H1 (cell line): ENCODE measurements around the gene PARD3. TPM values are rescaled to one million over a fixed set of nuclear protein-coding genes. Genes with fewer than 3 reads are reported as not detected.

Experiments used
- CTCF ChIA-PET: fragments of 300-600 bp; sonication (Branson Sonifier 250); formaldehyde crosslinking; loops from one replicate; lab custom pipeline; 2021; ENCODE audit not compliant: partially characterized antibody; lab: Charles Lee
- POLR2A ChIA-PET: fragments of 300-600 bp; sonication (Branson Sonifier 250); formaldehyde crosslinking; loops from one replicate; lab custom pipeline; 2021; ENCODE audit warnings: inconsistent platforms; ENCODE audit not compliant: partially characterized antibody; lab: Charles Lee
- DNase-seq, 2 experiments: peaks; one replicate each; pipeline versions ENCODE4 v3.0.0 to v3.0.0-alpha.2; 2010 to 2022; ENCODE audit warnings: low spot score in 2 of 2, low read depth in 1 of 2, mixed read lengths in 1 of 2
- FAIRE-seq: peaks from 2 replicates; lab custom pipeline; 2011; peaks lifted over from hg19 to GRCh38; lab: Jason Lieb, UNC
- H2AFZ ChIP-seq: 2 replicates; pipeline ENCODE4 v1.8.1; 2012; ENCODE audit warnings: low read length, inconsistent platforms
- H2AK5ac ChIP-seq: 2 replicates; pipeline ENCODE4 v1.6.1; 2013; ENCODE audit warnings: low read depth, low read length
- H2BK120ac ChIP-seq: replicated peaks from 2 replicates; pipeline ENCODE3; 2013; ENCODE audit warnings: low read depth, low read length, inconsistent platforms
- H2BK12ac ChIP-seq: 2 replicates; pipeline ENCODE4 v1.6.1; 2013; ENCODE audit warnings: low read depth, low read length
- H2BK15ac ChIP-seq: 2 replicates; pipeline ENCODE4 v1.6.1; 2013; ENCODE audit warnings: low read length
- H2BK20ac ChIP-seq: 2 replicates; pipeline ENCODE4 v1.6.1; 2013; ENCODE audit warnings: low read length
- H2BK5ac ChIP-seq: 2 replicates; pipeline ENCODE4 v1.6.1; 2013; ENCODE audit warnings: low read depth, low read length
- H3K14ac ChIP-seq: 2 replicates; pipeline ENCODE4 v1.6.1; 2013; ENCODE audit warnings: inconsistent platforms; ENCODE audit not compliant: insufficient read length
- H3K18ac ChIP-seq: 2 replicates; pipeline ENCODE4 v1.6.1; 2013; ENCODE audit warnings: low read length; ENCODE audit errors: extremely low read depth
- H3K23ac ChIP-seq: 2 replicates; pipeline ENCODE4 v1.6.1; 2013; ENCODE audit warnings: inconsistent platforms; ENCODE audit not compliant: insufficient read length
- H3K23me2 ChIP-seq: 2 replicates; pipeline ENCODE4 v1.6.1; 2013; ENCODE audit warnings: low read depth, low read length
- H3K27ac ChIP-seq: 2 replicates; pipeline ENCODE4 v1.6.1; 2011; ENCODE audit warnings: low read depth, low read length, inconsistent platforms
- H3K27me3 ChIP-seq, 4 experiments: replicated peaks in 1 of 4; 1 replicate in 1 of 4; 2 replicates in 3 of 4; pipeline versions ENCODE4 v1.6.1 to v1.8.1; 2011 to 2013; ENCODE audit warnings: low read length in 3 of 4, mild to moderate bottlenecking in 3 of 4, inconsistent platforms in 2 of 4, mixed read lengths in 2 of 4, moderate library complexity in 1 of 4; ENCODE audit not compliant: control insufficient read depth in 3 of 4, insufficient read depth in 3 of 4; ENCODE audit errors: extremely low read depth in 1 of 4
- H3K36me3 ChIP-seq, 4 experiments: 2 replicates each; pipeline versions ENCODE4 v1.6.1 to v1.8.1; 2011 to 2013; ENCODE audit warnings: mild to moderate bottlenecking in 4 of 4, low read length in 3 of 4, moderate library complexity in 2 of 4, control low read depth in 1 of 4, inconsistent platforms in 1 of 4; ENCODE audit not compliant: insufficient read depth in 4 of 4, control insufficient read depth in 2 of 4
- H3K4ac ChIP-seq: replicated peaks from 2 replicates; pipeline ENCODE3; 2013; ENCODE audit warnings: low read length, low read depth, mixed read lengths, inconsistent platforms; ENCODE audit not compliant: insufficient read length
- H3K4me1 ChIP-seq, 4 experiments: replicated peaks in 1 of 4; 1 replicate in 1 of 4; 2 replicates in 3 of 4; pipeline versions ENCODE4 v1.6.1 to v1.8.1; 2011 to 2013; ENCODE audit warnings: low read length in 3 of 4, inconsistent platforms in 2 of 4, mixed read lengths in 1 of 4; ENCODE audit not compliant: insufficient read depth in 4 of 4, control insufficient read depth in 3 of 4
- H3K4me2 ChIP-seq, 2 experiments: 2 replicates each; pipeline versions ENCODE4 v1.6.1 to v1.8.1; 2011 to 2013; ENCODE audit warnings: low read depth in 2 of 2, low read length in 2 of 2, control low read depth in 1 of 2, inconsistent platforms in 1 of 2, mild to moderate bottlenecking in 1 of 2; ENCODE audit not compliant: insufficient read depth in 1 of 2
- H3K4me3 ChIP-seq, 4 experiments: fragments of 200-600, 300-600 bp in 1 of 4; sonication (generic), shearing (Covaris generic), sonication (Bioruptor Twin) in 1 of 4; 2 replicates each; pipeline versions ENCODE4 v1.5.1 to v1.8.1; 2011 to 2016; ENCODE audit warnings: low read length in 4 of 4, low read depth in 3 of 4, control low read depth in 2 of 4, inconsistent platforms in 2 of 4, mild to moderate bottlenecking in 2 of 4, mixed read lengths in 1 of 4, moderate library complexity in 1 of 4; ENCODE audit not compliant: insufficient read depth in 2 of 4; ENCODE audit errors: extremely low read depth in 1 of 4
- H3K56ac ChIP-seq: replicated peaks from 2 replicates; pipeline ENCODE3; 2013; ENCODE audit warnings: low read depth, mild to moderate bottlenecking, mixed read lengths, low read length, inconsistent platforms; ENCODE audit not compliant: insufficient read length
- H3K79me1 ChIP-seq: 2 replicates; pipeline ENCODE4 v1.6.1; 2013; ENCODE audit warnings: low read depth, low read length, control low read depth
- H3K79me2 ChIP-seq, 2 experiments: 2 replicates each; pipeline versions ENCODE4 v1.6.1 to v1.8.1; 2012 to 2013; ENCODE audit warnings: low read length in 2 of 2, mild to moderate bottlenecking in 2 of 2, inconsistent platforms in 1 of 2; ENCODE audit not compliant: insufficient read depth in 2 of 2, control insufficient read depth in 1 of 2
- H3K9ac ChIP-seq, 4 experiments: replicated peaks in 1 of 4; 1 replicate in 1 of 4; 2 replicates in 3 of 4; pipeline versions ENCODE4 v1.6.1 to v1.8.1; 2011 to 2013; ENCODE audit warnings: low read depth in 3 of 4, low read length in 3 of 4, control low read depth in 2 of 4, mild to moderate bottlenecking in 2 of 4, moderate library complexity in 2 of 4, inconsistent platforms in 1 of 4; ENCODE audit errors: extremely low read depth in 1 of 4
- H3K9me3 ChIP-seq, 2 experiments: 2 replicates each; pipeline versions ENCODE4 v1.6.1 to v1.8.1; 2012 to 2013; ENCODE audit warnings: mild to moderate bottlenecking in 2 of 2, moderate library complexity in 2 of 2, control low read depth in 1 of 2, inconsistent platforms in 1 of 2, low read depth in 1 of 2, low read length in 1 of 2, mixed read lengths in 1 of 2; ENCODE audit not compliant: insufficient read depth in 2 of 2
- H4K20me1 ChIP-seq, 2 experiments: replicated peaks in 1 of 2; 2 replicates each; pipeline versions ENCODE3 to v1.8.1; 2011 to 2013; ENCODE audit warnings: inconsistent platforms in 2 of 2, low read length in 2 of 2, mild to moderate bottlenecking in 1 of 2; ENCODE audit not compliant: insufficient read depth in 2 of 2, control insufficient read depth in 1 of 2
- H4K5ac ChIP-seq: 2 replicates; pipeline ENCODE4 v1.6.1; 2013; ENCODE audit warnings: low read length, low read depth, mixed read lengths, inconsistent platforms; ENCODE audit not compliant: insufficient read length
- H4K8ac ChIP-seq: 2 replicates; pipeline ENCODE4 v1.8.0; 2013; ENCODE audit warnings: mild to moderate bottlenecking, moderate library complexity, low read length, inconsistent platforms; ENCODE audit not compliant: insufficient read depth; ENCODE audit errors: extremely low read depth
- H4K91ac ChIP-seq: replicated peaks from 2 replicates; pipeline ENCODE3; 2013; ENCODE audit warnings: low read length, mixed read lengths, inconsistent platforms; ENCODE audit not compliant: insufficient read length
- CTCF ChIP-seq, 3 experiments: IDR thresholded peaks; 1 replicate in 2 of 3; 2 replicates in 1 of 3; pipeline versions ENCODE4 v1.5.1 to v1.6.1; 2011; ENCODE audit warnings: low read length in 3 of 3, mild to moderate bottlenecking in 3 of 3, inconsistent platforms in 2 of 3, low read depth in 1 of 3, moderate library complexity in 1 of 3; ENCODE audit not compliant: insufficient read depth in 1 of 3; ENCODE audit errors: control extremely low read depth in 1 of 3
- EZH2 ChIP-seq: fragments of 200-600 bp; sonication (generic); IDR thresholded peaks from 2 replicates; pipeline ENCODE4 v1.7.1; 2012; ENCODE audit warnings: low read depth, mild to moderate bottlenecking, moderate library complexity, low read length, inconsistent platforms; ENCODE audit not compliant: severe bottlenecking
- JUN ChIP-seq: IDR thresholded peaks from 2 replicates; pipeline ENCODE4 v1.6.1; 2011; ENCODE audit warnings: low read depth, mild to moderate bottlenecking, improper control_type of control experiment, low read length
- NANOG ChIP-seq: IDR thresholded peaks from 2 replicates; pipeline ENCODE4 v1.6.1; 2011; ENCODE audit warnings: low read length, low read depth, mild to moderate bottlenecking, inconsistent platforms; ENCODE audit not compliant: insufficient read depth, poor library complexity, severe bottlenecking
- SIN3A ChIP-seq, 2 experiments: IDR thresholded peaks in 1 of 2; conservative IDR thresholded peaks in 1 of 2; 2 replicates each; pipeline ENCODE4 v1.6.1; 2011 to 2012; ENCODE audit warnings: low read length in 2 of 2, improper control_type of control experiment in 1 of 2, low read depth in 1 of 2, mild to moderate bottlenecking in 1 of 2
- TEAD4 ChIP-seq: IDR thresholded peaks from 2 replicates; pipeline ENCODE4 v1.6.1; 2012; ENCODE audit warnings: low read depth, low read length, inconsistent platforms, mixed read lengths
- WGBS, 2 experiments: shearing (Covaris generic) in 1 of 2; methylation state at CpG; one replicate each; pipeline versions ENCODE4 v1.1.6 to v1.1.7; 2013 to 2015; ENCODE audit warnings: low lambda C conversion rate in 2 of 2, mixed read lengths in 2 of 2, inconsistent platforms in 1 of 2, low coverage in 1 of 2, missing lambda C conversion rate in 1 of 2; ENCODE audit not compliant: insufficient replicate concordance in 2 of 2, insufficient coverage in 1 of 2, insufficient read length in 1 of 2; ENCODE audit errors: extremely low coverage in 1 of 2, missing lambda C conversion rate in 1 of 2; 5-methylcytosine and 5-hydroxymethylcytosine counted together
- polyA plus RNA-seq, 7 experiments: library from polyadenylated mRNA; depleted of rRNA in 3 of 7; stranded (reverse) in 5 of 7; unstranded in 2 of 7; fragments of >200 nt in 5 of 7; fragments of 200-250 nt in 2 of 7; gene quantifications; 1 replicate in 5 of 7; 2 replicates in 1 of 7; 4 replicates in 1 of 7; pipeline versions ENCODE4 v1.2.1 to v1.2.3, GENCODE V29; 2011 to 2013; ENCODE audit warnings: missing spikeins in 2 of 7, mixed read lengths in 2 of 7
- total RNA-seq: library from RNA; stranded (reverse); fragmentation: NEBNext Ultra II Directional; extraction: Animal tissue kit (Norgen Biotek cat#: 25700); gene quantifications from 2 replicates; pipeline ENCODE4 v1.2.1, GENCODE V29; 2021

The PARD3 gene
- total and polyA plus RNA-seq, 2 of the 8 experiments (the other 6 are each of a cell fraction or from before 2014, with no cell fraction given): 19.7 to 49.1 TPM

GRCh38 chr10:34473174-34474008, 341.7 kb downstream of the PARD3 start:
- Histone ChIP-seq H3K9ac (no peak overlapping the region), H3K4ac (no peak overlapping the region), H2BK20ac (no peak overlapping the region), H3K4me2 (no peak overlapping the region), H4K8ac (no peak overlapping the region), H3K23me2 (no peaks in the 10 kb centered on the region), H3K23ac (no peak overlapping the region), H3K79me2 (no peaks in the 10 kb centered on the region)
- POLR2A ChIA-PET: no interaction called here
- TF ChIP-seq CTCF (IDR thresholded peaks at IDR 0.05; ENCODE audit: control extremely low read depth in 1 of 3, insufficient read depth in 1 of 3, low read depth in 1 of 3, low read length in 3 of 3) (no peak), TEAD4 (no peak), NANOG (no peak), SIN3A (conservative IDR thresholded peaks at IDR 0.05 in 1 of 2, IDR thresholded peaks at IDR 0.05 in 1 of 2; ENCODE audit: low read depth in 1 of 2, low read length in 2 of 2) (no peak; a peak in 1 of 4 replicates), JUN (no peak), EZH2 (no peak)
- TF ChIP-seq, all 59 proteins: peak for 0
- H3K56ac ChIP-seq: no peak overlapping the region
- no peak overlapping the region for H2AFZ ChIP-seq
- H3K36me3 ChIP-seq: 0 out of 8 replicates have a peak, but pooled peaks cover 0 to 2% (median 0%) of the 10 kb centered on the region in 4 experiments
- H3K79me1 ChIP-seq: no peaks in the 10 kb centered on the region
- H3K4me3 ChIP-seq: no peak overlapping the region
- no peak overlapping the region for H2BK5ac ChIP-seq
- H3K27me3 ChIP-seq: no peaks in the 10 kb centered on the region
- H3K4me1 ChIP-seq: no peaks in the 10 kb centered on the region
- no peak overlapping the region for H3K14ac ChIP-seq
- H3K18ac ChIP-seq: no peak overlapping the region
- 93% methylated on average over 7 of the region's 7 CpGs; no CpG with 5 or more reads in 1 of the 2 experiments for WGBS, 2 experiments
- FAIRE-seq: no peak
- no peak overlapping the region for H2BK120ac ChIP-seq
- no peak overlapping the region for H4K91ac ChIP-seq
- no peak for DNase-seq
- H2AK5ac ChIP-seq: no peak overlapping the region
- CTCF ChIA-PET: interaction anchor here (0.5 to 0.6 kb wide), 2 partner anchors 62 to 888 kb away, joined by 3 read pairs; no protein-coding TSS in a partner anchor
- no peak overlapping the region for H4K5ac ChIP-seq
- no peak overlapping the region for H2BK15ac ChIP-seq
- no peak overlapping the region for H3K27ac ChIP-seq
- no peaks in the 10 kb centered on the region for H4K20me1 ChIP-seq
- H3K9me3 ChIP-seq: no peaks in the 10 kb centered on the region
- no peak overlapping the region for H2BK12ac ChIP-seq
